A673 (cell line): ENCODE measurements around the gene MKS1. TPM values are rescaled to one million over a fixed set of nuclear protein-coding genes. Genes with fewer than 3 reads are reported as not detected.

Experiments
- BruUV-seq: library from RNA; stranded (reverse); fragments of 400-500 nt; replicated peaks from 2 replicates; lab custom pipeline; 2021; lab: Mats Ljungman, UMichigan
- CTCF ChIA-PET: fragments of 300-600 bp; sonication (Branson Sonifier 250); formaldehyde crosslinking; loops from one replicate; lab custom pipeline; 2022; ENCODE audit warnings: antibody characterized with exemption; lab: Charles Lee
- POLR2A ChIA-PET: fragments of 300-600 bp; sonication (Branson Sonifier 250); formaldehyde crosslinking; loops from one replicate; lab custom pipeline; 2022; ENCODE audit warnings: antibody characterized with exemption; ENCODE audit not compliant: low non-redundant PET; lab: Charles Lee
- DNase-seq: peaks from one replicate; pipeline ENCODE4 v3.0.0-alpha.2; 2015; ENCODE audit warnings: low spot score
- H3K27ac ChIP-seq: fragments of 200-600 bp; sonication (generic); 2 replicates; pipeline ENCODE4 v1.5.1; 2016; ENCODE audit warnings: mixed run types, low read depth, mild to moderate bottlenecking, mixed read lengths, antibody characterized with exemption, low read length; ENCODE audit not compliant: poor library complexity, severe bottlenecking
- H3K27me3 ChIP-seq: fragments of 200-600 bp; sonication (generic); replicated peaks from 2 replicates; pipeline ENCODE4 v1.6.1; 2017; ENCODE audit warnings: mixed run types, low read depth, mild to moderate bottlenecking, mixed read lengths, antibody characterized with exemption, low read length; ENCODE audit not compliant: insufficient read depth, poor library complexity
- H3K36me3 ChIP-seq: fragments of 200-600 bp; sonication (generic); 2 replicates; pipeline ENCODE4 v1.6.1; 2016; ENCODE audit warnings: mixed run types, mild to moderate bottlenecking, mixed read lengths, antibody characterized with exemption, low read length; ENCODE audit not compliant: insufficient read depth, poor library complexity, severe bottlenecking
- H3K4me1 ChIP-seq: fragments of 200-600 bp; sonication (generic); 2 replicates; pipeline ENCODE4 v1.6.1; 2017; ENCODE audit warnings: mixed run types, mild to moderate bottlenecking, mixed read lengths, antibody characterized with exemption, low read length; ENCODE audit not compliant: insufficient read depth, poor library complexity, severe bottlenecking
- H3K4me3 ChIP-seq: fragments of 200-600 bp; sonication (generic); 2 replicates; pipeline ENCODE4 v1.5.1; 2016; ENCODE audit warnings: low read depth, mixed run types, mild to moderate bottlenecking, mixed read lengths, low read length; ENCODE audit not compliant: poor library complexity, severe bottlenecking
- H3K9me3 ChIP-seq: fragments of 200-600 bp; sonication (generic); 2 replicates; pipeline ENCODE4 v1.6.1; 2016; ENCODE audit warnings: mixed run types, low read depth, mild to moderate bottlenecking, mixed read lengths, antibody characterized with exemption, low read length; ENCODE audit not compliant: poor library complexity, severe bottlenecking
- CTCF ChIP-seq: fragments of 300-800, 200-600 bp; sonication (generic); conservative IDR thresholded peaks from 2 replicates; pipeline ENCODE4 v1.5.1; 2017; ENCODE audit warnings: low read depth, mild to moderate bottlenecking, antibody characterized with exemption, low read length, moderate library complexity, mixed read lengths
- EZH2 ChIP-seq: fragments of 200-600 bp; sonication (generic); IDR thresholded peaks from 2 replicates; pipeline ENCODE4 v1.6.1; 2017; ENCODE audit warnings: borderline replicate concordance, low read depth, mild to moderate bottlenecking, mixed read lengths, antibody characterized with exemption, low read length; ENCODE audit not compliant: poor library complexity, severe bottlenecking
- intact Hi-C: fragments of 100-400 bp; cut with micrococcal nuclease; formaldehyde crosslinking; loops from one replicate; pipeline ENCODE4 v1.10.0; 2022; ENCODE audit not compliant: unreplicated experiment
- total RNA-seq: library from RNA; stranded (reverse); gene quantifications from 2 replicates; pipeline ENCODE4 v1.2.3, GENCODE V29; 2021

Gene MKS1
- total RNA-seq, 1 experiment from 2014 or later: 28.1 TPM

GRCh38 chr17:58228679-58229078 lies 9.6 kb upstream of the MKS1 start:
- Histone ChIP-seq H3K27me3 (no peaks in the 10 kb centered on the region), H3K4me3 (no peak overlapping the region), H3K9me3 (no peaks in the 10 kb centered on the region), H3K36me3 (no peaks in the 10 kb centered on the region), H3K27ac (no peak overlapping the region), H3K4me1 (no peaks in the 10 kb centered on the region)
- CTCF ChIA-PET: no interaction called here
- no peak for DNase-seq
- POLR2A ChIA-PET: interaction anchor here (0.6 kb wide), 1 partner anchor 113 kb away, joined by 5 read pairs; no protein-coding TSS in a partner anchor
- intact Hi-C loops: no loop called here
- BruUV-seq: no TSS peak
- TF ChIP-seq CTCF: no peak

- Histone ChIP-seq H3K9me3 (no peaks in the 10 kb centered on the region), H3K4me3 (no peak overlapping the region), H3K4me1 (no peaks in the 10 kb centered on the region), H3K36me3 (no peaks in the 10 kb centered on the region), H3K27me3 (no peaks in the 10 kb centered on the region), H3K27ac (no peak overlapping the region)
- ChIA-PET CTCF (interaction anchor here (0.6 kb wide), 1 partner anchor 221 kb away, joined by 6 read pairs; no protein-coding TSS in a partner anchor), POLR2A (interaction anchor here (0.7 kb wide), 1 partner anchor 9 kb away, joined by 3 read pairs; the partner anchor contains the start of gene MKS1)
- TF ChIP-seq EZH2: no peak
- TF ChIP-seq CTCF: no peak
- intact Hi-C loops: no loop called here
- BruUV-seq: no TSS peak
- DNase-seq: no peak
Observed at GRCh38 chr17:58227733-58228132, 8.7 kb upstream of the MKS1 start.

- no peaks in the 10 kb centered on the region for H3K36me3 ChIP-seq
- DNase-seq: peak; percentile 42
- TF ChIP-seq CTCF: no peak
- no peak for TF ChIP-seq EZH2
- BruUV-seq: no TSS peak
- H3K27me3 ChIP-seq: no peaks in the 10 kb centered on the region
- H3K4me1 ChIP-seq: peaks cover 5% of the 10 kb centered on the region
- CTCF ChIA-PET: interaction anchor here (0.8 kb wide), 1 partner anchor 26 kb away, joined by 3 read pairs; no protein-coding TSS in a partner anchor
- intact Hi-C loops: no loop called here
- POLR2A ChIA-PET: no interaction called here
- no peak overlapping the region for H3K27ac ChIP-seq
- no peaks in the 10 kb centered on the region for H3K9me3 ChIP-seq
- H3K4me3 ChIP-seq: no peak overlapping the region
Observed at GRCh38 chr17:58224315-58224714, 5.3 kb upstream of the MKS1 start.
